LNCAP (cell line): Measurements from ENCODE around the gene FCER2.

Experiments used
- CTCF ChIP-seq: fragments of 450-650 bp; IDR thresholded peaks from 2 replicates; pipeline ENCODE4 v1.5.1; 2017; ENCODE audit warnings: mild to moderate bottlenecking

Gene FCER2

GRCh38 chr19:7677669-7678311 lies 24.1 kb downstream of the FCER2 start:
- no peak for TF ChIP-seq CTCF

GRCh38 chr19:7676854-7677253 lies 25.1 kb downstream of the FCER2 start, which contains the start of gene MCEMP1:
MCEMP1 (plus strand) TSS chr19:7677090; CDS start chr19:7677121, 31 bp downstream.
- TF ChIP-seq CTCF = no peak

- no peak for TF ChIP-seq CTCF
These were observed 25.6 kb downstream of the FCER2 start for GRCh38 chr19:7676376-7676775.

GRCh38 chr19:7674010-7675005 lies 27.6 kb downstream of the FCER2 start:
- no peak for TF ChIP-seq CTCF

- TF ChIP-seq CTCF = no peak
These were observed 29.4 kb downstream of the FCER2 start for GRCh38 chr19:7672522-7672921.

- TF ChIP-seq CTCF = no peak
These were observed 31.1 kb downstream of the FCER2 start for GRCh38 chr19:7670790-7671189.

- TF ChIP-seq CTCF = no peak
These were observed 31.7 kb downstream of the FCER2 start for GRCh38 chr19:7670150-7670783.
